Stimulated activated naive CD8-positive, alpha-beta T cell treated with anti-CD3 and anti-CD28 coated beads, Interleukin-15, Interleukin-2, amounts not matched to agents 100 U/mL and 50 U/mL, for 24 hours (primary cell): ENCODE results near the gene LRP5.
"Not testable (repeated sequence)": the region's sequence is repeated elsewhere in the genome, so short reads cannot be mapped to it uniquely, and the experiment has no call there.

ENCODE experiments used
- ATAC-seq: fragments of 150-1000 bp; cut with Tn5 transposase; one replicate; pipeline ENCODE4 v1.10.0; 2021
- DNase-seq: peaks from one replicate; pipeline ENCODE4 v3.0.0; 2021

The LRP5 gene

GRCh38 chr11:68329536-68329935 lies 17.1 kb downstream of the LRP5 start:
- ATAC-seq (no peak), DNase-seq (no peak)

- ATAC-seq (no peak), DNase-seq (no peak)
These were observed 17.7 kb downstream of the LRP5 start for GRCh38 chr11:68329978-68330699.

- no peak for ATAC-seq
- no peak for DNase-seq
These were observed 18.4 kb downstream of the LRP5 start for GRCh38 chr11:68330700-68331337.

DNA sequence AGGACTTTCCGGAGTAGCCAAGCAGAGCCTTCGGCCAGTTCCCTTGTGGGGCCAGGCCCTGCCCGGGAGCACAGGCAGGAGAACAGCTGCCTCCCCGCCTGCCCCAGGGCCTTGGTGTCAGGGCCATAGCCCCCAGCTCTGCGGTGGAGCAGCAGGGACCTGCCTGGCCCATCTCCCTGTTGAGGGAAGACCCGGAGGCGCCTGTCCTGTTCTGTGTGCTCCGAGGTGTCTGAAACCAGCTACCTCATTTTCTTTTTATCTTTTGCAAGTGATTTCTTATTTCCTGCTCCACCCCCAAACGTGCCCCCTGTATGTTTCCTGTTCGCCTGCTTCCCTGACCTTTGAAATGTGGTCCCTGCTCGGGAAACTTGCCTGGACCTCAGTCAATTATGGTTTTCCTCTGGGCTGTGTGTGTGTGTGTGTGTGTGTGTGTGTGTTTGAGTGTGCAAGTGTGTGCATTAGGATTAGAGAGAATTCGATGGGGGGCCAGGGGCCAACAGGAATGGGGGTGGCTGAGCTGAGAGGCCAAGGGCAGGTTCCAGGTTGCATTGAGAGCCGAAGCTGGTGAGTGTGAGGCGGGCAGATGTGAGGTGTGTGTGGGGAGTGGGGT lies 19.1 kb downstream of the LRP5 start:
- ATAC-seq = peak; percentile 71
- peak; percentile 25 for DNase-seq

DNA sequence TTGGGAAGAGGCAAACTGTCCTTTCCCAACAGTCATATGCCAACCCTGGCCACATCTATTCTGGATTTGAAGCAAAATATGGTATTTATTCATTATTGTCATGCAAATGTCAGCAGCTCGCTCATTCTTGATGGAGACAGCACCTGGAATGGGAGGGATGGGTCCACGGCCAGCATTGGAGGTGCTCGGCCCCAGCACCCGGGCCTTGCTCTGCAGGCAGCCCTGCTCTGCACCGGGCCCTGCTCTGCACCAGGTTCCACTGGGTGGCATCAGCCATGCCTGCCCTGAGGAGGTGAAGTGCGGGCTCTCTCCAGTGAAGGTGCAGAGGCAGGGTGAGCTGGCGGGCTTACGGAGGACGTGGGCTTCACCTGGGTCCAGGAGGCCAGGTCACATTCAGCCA lies 19.8 kb downstream of the LRP5 start:
- ATAC-seq (no peak), DNase-seq (no peak)

DNA sequence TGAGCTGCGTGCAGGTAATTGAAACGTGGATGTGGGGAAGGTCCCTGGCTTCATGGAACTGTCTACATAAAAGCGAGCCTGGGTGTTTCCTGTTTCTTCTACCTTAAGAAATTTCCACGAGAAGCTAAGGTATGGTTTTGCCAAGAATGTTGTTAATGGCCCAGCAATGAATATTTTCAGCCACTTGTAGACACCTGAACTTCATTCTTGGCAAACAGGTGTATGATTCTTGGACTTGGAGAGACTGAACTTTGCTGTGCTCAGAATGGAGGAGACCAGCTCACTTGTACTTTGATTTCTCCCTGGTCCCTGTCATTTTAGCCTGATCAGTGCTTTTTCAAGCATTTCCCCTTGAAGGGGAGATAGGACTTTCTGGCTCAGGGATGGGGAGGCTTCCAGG lies 20.8 kb downstream of the LRP5 start:
- ATAC-seq (no peak), DNase-seq (no peak)

DNA sequence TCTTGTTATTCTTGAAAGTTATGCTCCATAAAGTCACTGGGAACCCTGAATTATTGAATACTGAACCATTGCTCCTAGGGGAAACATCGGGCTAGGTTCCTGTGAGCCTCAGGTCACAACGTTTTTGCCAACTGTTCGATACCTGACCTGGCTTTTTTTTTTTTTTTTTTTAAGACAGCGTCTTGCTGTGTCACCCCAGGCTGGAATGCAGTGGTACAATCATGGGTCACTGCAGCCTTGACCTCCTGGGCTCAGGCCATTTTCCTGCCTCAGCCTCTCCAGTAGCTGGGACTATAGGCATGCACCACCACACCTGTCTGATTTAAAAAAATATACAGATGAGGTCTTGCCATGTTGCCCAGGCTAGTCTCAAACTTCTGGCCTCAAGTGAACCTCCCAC lies 22.5 kb downstream of the LRP5 start:
- ATAC-seq (no peak), DNase-seq (no peak)

DNA sequence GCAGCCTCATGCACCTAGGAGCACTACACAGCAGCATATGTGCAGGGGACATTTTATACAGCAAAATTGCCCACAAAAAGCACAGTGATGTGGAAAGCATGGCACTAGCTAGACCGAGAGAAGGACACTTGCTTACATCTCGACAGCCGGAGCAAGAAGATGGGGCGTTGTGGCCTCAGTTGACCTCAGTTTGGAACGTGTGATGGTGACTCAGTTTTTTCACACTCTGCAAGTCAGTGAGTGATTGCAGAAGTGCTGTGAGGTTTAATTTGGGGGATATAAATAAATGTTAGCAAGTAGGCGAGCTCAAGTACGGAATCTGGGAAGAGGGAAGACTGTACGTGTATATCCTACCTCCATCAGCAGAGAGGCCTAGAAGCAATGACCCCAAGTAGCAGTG lies 23.3 kb downstream of the LRP5 start:
- ATAC-seq = no peak
- no peak for DNase-seq

DNA sequence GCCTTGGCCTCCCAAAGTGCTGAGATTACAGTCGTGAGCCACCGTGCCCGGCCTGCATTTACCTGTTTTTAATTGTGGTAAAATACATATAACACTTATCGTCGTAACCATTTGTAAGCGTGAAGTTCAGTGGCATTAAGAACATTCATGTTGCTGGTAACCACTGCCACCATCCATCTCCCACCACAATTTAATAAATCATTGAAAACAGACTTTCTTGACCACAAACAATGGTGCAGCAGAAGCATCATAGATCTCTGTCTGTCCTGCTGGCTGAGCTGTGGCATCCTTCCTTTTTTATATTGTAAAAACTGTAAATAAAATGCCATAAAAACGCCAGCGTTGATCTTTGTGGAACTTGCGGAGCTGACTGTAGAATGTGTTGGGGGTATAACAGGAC lies 24.3 kb downstream of the LRP5 start:
- DNase-seq (no peak), ATAC-seq (no peak)

- DNase-seq (no peak), ATAC-seq (peak; percentile 37)
These were observed 25.0 kb downstream of the LRP5 start for GRCh38 chr11:68337399-68337835.

DNA sequence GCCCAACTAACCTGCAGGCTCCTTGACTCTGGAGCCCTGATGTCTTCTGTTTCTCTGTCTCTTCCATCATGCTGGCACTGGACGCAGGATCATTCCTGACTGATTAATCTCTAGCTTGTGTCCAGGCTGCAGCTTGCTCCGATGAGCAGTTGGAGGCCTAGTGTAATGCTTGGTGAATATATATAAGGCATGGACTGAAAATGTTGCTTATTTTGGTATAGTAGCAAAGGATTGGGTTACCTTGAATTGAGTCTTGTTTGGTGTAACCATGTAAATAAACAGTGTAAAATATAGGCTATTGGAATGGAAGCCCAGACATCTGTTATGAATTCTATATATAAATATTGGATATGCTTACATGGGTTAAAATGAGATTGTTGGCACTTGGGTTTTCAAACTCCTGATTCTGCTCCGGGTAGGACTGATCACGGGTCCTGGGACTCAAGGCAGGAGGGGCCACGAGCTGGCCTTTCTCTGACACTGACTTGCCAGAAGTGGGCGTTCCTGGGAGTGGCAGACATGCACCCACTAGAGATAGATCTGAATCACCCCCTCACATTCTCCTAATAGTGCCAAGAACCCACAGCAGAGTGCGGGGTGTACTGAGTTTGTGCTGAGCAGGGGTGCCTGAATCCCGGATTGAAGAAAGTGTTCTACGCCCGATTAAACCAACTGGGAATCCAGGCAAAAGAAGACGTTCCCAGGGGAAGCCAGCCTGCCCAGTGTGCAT lies 25.8 kb downstream of the LRP5 start:
- no peak for DNase-seq
- ATAC-seq = no peak

DNA sequence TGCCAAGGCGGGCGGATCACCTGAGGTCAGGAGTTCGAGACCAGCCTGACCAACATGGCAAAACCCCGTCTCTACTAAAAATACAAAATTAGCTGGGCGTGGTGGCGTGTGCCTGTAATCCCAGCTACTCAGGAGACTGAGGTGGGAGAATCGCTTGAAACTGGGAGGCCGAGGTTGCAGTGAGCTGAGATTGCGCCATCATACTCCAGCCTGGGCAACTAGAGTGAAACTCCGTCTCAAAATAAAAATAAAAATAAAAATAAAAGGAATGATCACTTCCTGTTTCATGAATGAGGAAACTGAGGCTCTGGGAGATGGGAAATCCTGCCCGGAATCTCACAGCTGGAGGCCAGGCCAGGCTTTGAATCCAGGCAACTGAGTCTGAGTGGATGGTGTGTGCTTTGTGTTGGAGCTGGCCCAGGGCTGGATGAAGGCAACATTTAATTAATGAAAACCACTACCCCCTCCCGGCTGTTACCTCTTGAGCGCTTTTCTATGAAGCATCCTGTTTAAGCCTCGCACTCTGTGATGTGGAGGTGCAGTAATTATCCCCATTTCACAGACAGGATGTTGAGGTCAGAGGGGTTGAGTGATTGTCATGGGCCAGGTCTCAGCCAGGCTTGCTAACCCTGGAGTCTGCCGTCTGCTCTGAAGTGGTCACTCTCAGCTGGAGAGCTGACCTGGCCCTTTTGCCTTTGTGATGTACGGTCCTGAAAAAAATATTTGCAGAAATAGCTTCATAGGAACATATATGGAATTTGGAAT lies 27.8 kb downstream of the LRP5 start:
- DNase-seq = no peak
- peak; percentile 53 for ATAC-seq

- no peak for ATAC-seq
- no peak for DNase-seq
These were observed 28.6 kb downstream of the LRP5 start for GRCh38 chr11:68340784-68341556.

GRCh38 chr11:68341557-68342458 lies 29.4 kb downstream of the LRP5 start:
- no peak for DNase-seq
- ATAC-seq = no peak

DNA sequence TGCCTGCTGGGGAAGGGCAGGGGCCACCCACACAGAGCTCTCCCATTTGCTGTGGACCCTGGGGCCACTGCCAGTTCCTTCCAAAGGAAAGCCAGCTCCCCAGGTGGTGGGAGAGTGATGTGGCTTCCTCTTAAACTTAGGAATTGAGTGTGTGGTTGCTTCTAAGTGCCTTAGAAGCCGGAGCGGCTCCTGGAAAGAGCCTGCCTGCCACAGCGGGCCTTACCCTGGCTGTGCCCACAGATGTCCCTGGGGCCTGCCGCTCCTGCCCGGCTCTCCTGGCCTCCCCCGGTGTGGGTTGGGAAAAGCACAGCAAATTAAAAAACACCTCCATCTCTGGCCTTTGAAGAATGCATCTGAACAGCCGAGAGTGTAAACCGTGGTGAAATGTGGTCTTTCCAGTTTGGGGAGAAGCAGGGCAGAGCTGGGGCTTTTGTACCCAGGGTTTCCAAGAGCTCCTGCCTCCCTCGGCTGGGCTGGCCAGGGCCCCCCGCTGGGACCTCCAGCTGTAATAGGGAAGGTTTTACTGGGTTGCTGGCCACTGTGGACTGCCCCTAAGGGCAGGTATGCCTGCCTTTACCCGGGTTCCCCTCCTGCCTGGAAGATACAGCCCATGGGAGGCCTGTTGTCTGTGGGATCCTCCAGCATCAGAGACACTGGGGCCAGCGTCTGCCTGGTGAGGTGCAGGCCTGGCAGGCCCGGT lies 30.2 kb downstream of the LRP5 start:
- no peak for ATAC-seq
- DNase-seq = no peak

DNA sequence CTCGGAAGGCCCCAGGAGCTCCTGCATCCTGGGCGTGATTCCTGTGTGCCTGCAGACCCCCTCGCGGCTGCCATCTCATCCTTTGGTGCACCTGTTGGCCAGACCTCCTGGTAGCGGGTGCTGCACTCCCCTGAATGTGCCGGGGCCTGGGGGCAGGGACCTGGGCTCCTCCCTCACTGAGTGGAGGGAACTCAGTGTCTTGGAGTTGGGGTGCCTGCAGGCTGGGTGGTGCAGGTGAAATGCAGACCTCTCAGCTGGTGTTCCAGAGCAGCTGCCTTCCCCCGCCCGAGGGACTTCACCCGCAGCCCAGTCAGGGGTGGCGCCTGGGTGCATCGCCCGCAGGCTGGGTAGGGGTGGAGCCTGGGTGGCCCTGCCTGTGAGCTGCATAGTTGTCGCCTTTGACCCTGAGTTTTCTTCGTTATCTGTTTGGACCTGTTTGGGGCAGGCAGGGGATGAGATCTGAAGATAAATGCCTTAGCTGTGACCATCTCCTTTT lies 31.4 kb downstream of the LRP5 start:
- ATAC-seq (no peak), DNase-seq (no peak)

- not testable (repeated sequence) for ATAC-seq, DNase-seq
These were observed 32.4 kb downstream of the LRP5 start for GRCh38 chr11:68344821-68345220.

DNA sequence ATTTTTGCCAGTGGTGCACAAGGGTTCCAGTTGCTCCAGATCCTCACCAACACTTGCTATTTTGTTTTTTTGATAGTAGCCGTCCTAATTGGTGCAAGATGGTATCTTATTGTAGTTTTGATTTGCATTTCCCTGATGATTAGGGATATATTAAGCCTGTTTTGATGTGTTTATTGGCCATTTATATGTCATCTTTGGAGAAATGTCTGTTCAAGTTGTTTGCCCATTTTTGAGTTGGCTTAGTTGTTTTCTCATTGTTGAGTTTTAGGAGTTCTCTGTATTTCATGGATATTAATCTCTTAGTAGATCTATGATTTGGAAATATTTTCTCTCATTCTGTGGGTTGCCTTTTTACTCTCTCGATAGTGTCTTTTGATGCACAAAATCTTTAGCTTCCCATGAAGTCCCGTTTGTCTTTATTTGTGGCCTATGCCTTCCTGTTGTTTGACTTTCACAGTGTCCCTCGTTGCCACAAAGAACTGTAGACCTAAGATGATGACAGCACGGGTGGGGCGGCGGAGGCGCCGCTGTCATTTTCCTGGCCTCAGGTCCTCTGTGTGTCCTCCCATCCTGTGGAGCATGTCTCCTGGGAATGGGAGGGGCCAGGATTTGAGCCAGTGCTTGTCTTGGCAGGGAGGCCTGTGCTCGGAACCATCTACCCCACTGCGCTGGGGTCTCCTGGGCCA lies 33.5 kb downstream of the LRP5 start:
- ATAC-seq (no peak), DNase-seq (no peak)

DNA sequence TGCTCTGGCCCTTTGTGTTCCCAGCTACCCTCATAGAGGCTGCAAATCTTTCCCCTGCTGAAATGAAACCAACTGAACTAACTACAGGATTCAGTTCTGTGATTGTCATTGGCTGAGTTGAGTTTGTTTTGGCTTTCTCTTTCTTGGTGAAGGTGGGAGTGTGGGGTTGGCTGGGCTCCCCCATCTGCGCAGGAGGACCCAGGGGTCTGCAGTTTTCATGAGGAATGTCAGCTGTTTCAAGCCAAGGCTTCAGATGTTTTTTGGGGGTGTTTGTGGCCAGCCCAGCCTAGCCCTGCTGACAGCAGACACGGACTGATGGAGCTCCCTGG lies 34.0 kb downstream of the LRP5 start:
- DNase-seq (no peak), ATAC-seq (no peak)
